Measurements from ENCODE around the gene SGO2.
"Not testable (repeated sequence)": the region's sequence is repeated elsewhere in the genome, so short reads cannot be mapped to it uniquely, and the experiment has no call there.

Gene SGO2

DNA sequence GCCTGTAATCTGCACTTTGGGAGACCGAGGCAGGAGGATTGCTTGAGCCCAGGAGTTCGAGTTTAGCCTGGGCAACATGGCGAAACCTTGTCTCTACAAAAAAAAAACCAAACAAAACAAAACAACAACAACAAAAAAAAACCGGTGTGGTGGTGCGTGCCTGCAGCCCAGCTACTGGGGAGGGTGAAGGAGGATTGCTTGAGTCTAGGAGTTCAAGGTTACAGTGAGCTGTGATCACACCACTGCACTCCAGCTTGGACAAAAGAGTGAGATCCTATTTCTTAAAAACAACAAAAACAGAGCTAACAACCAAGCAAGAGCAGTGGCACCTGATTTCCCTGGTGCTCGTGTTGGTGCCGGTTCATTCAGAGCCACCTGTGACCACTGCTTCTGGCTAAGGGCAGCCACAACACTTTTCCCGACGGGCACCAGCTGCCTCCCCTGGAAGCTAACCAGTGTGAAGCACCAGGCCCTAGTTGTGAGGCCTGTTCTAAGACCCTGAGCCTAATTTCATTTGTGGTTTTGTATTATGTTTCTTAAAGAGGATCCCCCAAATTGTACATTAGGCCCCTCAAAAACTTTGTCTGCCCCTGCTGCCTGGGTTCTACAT lies 61.1 kb downstream of the SGO2 start:
- intact Hi-C loops (cut with DNase I) = no loop called here

DNA sequence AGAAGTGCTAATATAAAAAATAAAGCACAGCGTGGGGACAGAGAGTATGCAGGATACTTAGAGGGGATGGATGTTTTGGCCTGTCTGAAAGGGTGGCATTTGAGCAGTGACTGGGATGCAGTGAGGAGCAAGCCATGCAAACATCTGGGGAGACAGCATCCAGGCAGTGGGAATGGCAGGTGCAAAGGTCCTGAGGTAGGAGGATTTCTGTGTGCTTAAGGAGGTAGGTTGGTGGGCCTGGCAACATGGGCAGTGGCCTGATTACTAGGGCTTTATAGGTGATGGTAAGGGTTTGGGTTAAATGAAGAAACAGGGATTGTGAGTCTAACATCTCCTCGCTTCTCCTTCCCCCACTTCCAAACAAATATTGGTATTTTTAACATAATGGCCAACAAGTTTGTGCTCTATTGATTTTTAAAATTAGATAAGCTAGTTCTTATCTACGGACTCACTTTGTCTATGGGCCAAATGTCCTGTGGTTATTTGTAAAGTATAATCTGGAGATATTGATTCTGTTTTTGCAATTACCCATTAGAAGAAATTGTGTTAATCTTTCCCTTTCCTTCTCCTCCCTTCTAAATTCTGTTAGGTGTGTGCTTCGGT lies 62.2 kb downstream of the SGO2 start:
- no peak for DNase-seq
- intact Hi-C loops (cut with DNase I) = no loop called here

More for the DNA sequence above, 61.1 kb downstream of the SGO2 start:
- DNase-seq = no peak

DNA sequence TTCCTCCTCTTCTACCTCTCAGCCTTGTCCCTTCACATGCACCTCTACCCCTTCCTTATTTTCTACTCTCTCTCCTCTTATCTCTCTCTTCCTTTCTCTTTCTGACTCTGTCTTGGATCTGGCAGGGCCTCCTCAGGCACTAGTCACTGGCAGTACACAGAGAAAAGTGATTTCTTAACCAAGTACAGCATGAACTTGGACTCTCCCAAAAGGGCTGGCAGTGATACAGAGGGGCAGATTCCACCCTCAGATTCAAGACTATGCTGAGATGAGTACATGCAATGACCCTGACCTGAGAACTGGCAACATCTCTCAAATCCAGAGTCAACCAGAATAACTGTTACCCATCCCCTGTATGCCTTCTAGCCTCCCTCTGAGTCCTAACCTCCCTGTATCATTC lies 64.1 kb downstream of the SGO2 start:
- DNase-seq = no peak

DNA sequence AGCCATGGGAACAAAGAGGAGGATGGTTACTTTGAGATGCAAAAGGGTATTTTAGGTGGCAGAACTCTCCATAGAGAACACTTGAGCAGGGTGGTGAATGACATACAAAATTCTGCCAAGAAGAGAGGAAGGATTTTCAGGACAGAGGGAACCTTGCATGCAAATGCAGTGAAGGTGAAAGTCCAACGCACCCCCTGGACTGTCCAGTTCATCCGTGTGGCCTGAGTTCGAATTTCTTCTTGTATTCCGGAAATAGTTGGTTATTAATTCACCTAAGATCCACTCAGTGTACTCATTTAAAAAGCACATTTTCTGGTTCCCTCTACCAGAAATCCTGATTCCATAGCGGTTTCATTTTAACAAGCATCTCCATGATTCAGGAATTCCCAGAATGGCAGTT lies 65.3 kb downstream of the SGO2 start:
- intact Hi-C loops (cut with DNase I) = no loop called here
- no peak for DNase-seq

More for the DNA sequence above, 64.1 kb downstream of the SGO2 start:
- intact Hi-C loops (cut with DNase I) = no loop called here

DNA sequence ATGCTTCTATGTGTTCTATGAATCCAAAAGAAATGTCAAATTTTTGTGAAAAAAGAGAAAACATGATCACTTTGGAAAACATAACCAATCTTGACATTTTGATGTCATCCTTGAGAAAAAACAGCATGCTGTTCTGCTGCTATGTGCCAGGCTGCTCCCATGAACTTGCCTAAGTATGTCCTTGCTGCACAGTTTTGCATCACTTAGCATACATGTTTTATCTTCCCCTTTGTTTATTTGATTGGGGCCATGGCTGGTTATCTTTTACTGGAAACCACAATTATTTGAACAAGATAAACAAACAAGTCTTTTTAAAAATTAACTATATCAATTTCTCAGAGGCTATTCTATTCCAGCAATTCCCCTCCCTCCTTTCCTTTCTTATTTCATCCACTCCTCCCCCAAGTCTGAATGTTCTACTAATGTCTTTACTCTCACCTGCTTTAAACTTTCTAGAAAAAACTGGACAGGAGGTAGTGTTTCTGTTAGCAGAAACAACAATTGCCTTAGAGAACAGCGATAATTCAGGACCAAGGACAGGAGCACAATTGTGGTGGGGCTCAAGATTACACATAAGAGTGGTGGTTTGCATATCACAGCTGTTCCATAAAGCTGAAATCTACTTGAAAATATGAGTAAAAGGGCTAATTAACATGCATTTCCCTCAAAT lies 66.5 kb downstream of the SGO2 start:
- intact Hi-C loops (cut with DNase I) = no loop called here
- no peak for DNase-seq

DNA sequence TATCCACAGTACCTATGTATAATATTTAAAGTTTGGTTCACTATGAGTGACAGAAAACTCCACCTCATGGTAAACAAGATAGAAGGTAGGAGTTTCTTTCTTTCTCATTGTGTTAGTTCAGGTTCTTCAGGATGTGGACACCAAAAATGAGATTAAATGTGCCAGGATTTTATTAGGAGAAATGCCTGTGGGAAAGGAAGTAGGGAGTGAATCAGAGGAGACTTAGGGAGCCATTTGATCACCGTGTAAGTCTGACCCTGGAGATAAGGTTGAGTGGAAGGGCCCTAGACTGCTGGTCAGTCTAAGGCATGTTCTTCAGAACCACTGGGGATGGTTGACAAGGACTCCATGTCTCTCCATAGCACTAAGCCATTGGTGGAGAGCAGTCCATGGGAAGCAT lies 67.9 kb downstream of the SGO2 start:
- no peak for DNase-seq
- intact Hi-C loops (cut with DNase I) = no loop called here

DNA sequence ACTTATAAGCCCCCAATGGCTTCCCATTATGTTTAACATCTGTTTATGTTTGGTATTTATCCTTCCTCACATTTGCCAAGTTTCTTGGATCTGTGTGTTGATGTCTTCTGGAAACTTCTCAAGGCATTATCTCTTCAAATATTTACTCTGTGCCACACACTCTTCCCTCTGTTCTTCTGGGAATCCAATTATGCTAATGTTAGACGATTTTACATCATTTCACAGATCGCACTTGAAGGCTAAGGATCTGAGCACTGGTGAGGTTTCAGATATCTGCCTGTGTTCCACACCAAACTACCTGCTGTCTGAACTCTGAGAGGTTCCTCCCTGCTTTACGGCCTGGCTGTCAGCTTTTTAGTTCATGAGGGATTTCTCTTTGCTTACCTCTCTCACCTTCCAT lies 69.9 kb downstream of the SGO2 start:
- intact Hi-C loops (cut with DNase I) = no loop called here
- no peak for DNase-seq

DNA sequence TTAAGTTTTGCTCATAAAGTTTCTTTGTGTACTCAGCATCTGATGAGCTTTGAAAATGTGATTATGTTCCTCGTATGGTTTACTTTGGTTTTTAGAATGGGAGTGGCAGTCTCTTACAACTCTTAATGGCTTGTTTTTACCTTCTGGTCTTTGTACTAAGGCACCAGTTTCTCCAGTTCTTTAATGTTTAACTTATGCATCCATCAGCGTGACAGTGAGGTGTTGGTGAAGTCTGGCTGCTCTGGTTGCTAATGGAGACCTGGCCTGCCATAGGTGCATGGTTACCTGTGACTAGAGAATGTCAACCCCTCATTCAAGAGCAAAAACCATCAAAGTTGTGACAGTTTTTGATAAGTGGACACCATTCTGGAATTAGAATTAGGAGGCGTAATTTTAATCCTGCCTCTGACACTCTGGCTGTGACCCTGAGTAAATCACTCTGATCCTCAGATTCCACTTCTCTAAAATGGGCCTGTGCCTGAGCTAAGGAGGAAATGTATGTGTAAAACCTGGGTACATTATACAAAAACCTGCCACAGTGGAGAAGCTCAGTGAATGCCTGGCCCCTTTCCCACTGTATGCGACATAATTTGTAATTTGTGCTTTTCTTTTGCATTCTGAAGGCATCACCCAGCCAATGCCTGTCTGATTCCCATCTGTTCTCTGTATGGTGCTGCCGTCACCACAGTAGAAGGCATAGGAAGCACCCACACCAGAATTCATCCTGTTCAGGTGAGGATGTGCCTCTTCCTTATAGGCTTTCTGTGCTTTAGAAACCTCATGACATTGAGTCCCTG lies 71.0 kb downstream of the SGO2 start:
- intact Hi-C loops (cut with DNase I) = no loop called here
- DNase-seq = no peak

DNA sequence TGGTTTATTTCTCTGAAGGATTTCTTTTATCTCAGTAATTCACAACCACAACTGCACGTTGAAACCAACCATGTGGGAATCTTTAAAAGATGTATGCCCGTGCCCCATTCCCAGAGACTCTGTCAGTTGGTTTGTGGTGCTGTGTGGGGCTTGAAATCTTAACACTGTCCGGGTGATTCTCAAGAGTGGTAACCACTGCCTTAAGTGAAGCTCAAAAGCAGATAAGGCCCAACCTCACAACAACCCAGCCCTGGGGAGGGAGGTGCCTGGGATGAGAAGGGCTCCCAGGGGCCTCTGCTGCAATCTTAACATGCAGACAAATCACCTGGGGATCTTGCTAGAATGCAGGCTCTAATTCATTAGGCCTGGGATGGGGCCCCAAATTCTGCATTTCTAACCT lies 73.2 kb downstream of the SGO2 start:
- no peak for DNase-seq
- intact Hi-C loops (cut with DNase I) = no loop called here

DNA sequence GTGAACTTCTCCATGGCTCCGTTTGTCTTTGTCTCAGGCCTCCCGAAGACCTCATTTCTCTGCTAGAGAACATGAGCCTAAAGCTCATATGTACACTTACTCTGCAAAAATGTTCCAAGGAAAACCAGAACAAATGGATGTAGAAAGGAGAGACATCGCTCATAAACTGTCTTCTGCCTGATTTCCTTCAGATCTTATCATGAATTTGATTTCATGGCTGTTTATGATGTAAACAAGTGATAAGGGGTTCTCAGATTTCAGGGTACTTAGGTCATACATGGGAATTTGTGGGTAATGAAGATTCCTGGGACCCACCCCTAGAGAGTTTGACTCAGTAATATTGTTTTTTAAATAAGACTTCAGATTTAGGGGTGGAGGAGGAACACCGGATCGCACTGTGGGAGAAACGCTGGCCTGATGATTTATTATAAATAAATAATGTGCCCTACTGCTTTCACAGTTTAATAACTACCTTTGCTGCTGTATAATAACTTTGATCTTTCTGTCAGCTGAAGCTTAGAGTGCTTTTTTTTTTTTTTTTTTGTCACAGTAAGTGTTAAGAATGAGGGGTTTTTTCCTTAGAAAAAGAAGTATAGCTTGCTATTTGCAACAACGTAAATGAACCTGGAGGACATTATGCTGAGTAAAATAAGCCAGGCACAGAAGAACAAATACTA lies 74.7 kb downstream of the SGO2 start:
- intact Hi-C loops (cut with DNase I) = no loop called here
- no peak for DNase-seq

DNA sequence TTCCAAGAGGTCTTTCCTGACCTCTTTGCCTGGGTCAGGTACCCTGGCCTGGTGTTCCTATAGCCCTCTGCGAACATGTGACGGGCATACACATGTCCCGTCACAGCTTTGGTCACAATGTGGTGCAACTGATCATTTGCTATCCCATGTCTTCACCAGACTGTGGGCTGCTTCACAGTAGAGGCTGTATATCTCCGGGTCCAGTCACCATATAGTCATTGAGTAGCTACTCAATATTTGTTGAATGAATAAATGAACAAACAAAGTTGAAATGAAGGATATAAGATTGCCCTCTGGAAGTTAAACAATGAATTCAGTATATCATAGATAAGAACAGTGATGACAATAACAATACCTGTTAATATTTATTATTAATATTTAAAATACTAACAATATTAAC lies 76.6 kb downstream of the SGO2 start:
- intact Hi-C loops (cut with DNase I) = no loop called here
- no peak for DNase-seq

DNA sequence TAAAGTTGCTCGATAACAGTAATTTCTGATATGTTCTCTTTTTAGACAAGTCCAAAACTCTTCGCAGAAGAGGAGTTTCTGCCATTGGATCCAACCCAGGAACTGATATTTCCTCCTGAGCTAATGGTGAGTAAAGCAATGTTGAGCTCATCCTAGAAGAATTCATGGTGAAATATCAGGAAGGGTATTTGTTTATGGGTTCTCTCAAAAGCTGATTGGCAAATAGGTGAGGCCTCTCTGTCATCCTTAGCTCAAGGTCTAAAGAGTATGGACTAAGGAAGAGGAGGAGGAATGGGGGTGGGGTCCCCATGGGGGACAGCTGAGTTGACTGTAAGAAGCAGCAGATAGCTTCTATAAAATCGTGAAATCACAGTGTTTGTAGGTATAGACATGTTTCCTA lies 78.0 kb downstream of the SGO2 start:
- intact Hi-C loops (cut with DNase I) = no loop called here
- DNase-seq = no peak

DNA sequence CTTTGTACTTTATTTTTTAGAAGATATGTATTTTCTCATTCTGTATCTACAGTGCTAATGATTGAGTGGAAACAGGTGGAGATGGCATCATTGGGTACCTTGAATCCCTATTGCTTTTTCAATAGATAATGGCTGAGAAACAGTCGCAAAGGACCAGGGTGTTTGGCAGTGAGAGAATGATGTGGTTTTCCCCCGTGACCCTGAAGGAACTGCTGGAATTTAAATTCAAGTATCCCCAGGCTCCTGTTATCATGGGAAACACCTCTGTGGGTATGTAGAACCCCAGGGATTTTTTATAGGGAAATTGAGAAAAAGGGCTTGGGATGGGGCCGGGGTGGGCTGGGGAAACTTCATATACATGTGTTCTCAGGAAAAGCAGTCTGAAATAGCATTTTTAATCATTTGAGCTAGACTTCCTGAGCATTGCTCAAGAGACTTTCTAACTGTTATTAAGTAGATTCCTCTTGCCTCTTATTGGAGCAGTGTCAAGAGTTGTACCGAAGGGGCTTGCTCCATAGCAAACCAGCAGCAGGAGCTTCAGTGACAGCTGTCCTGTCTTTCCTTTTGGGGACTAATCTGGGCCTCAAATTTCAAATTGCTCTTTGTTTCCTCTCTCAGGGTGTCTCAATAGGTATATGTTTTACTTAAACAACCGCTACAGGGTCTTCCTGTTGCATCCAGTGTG lies 78.7 kb downstream of the SGO2 start:
- intact Hi-C loops (cut with DNase I) = no loop called here
- DNase-seq = no peak

DNA sequence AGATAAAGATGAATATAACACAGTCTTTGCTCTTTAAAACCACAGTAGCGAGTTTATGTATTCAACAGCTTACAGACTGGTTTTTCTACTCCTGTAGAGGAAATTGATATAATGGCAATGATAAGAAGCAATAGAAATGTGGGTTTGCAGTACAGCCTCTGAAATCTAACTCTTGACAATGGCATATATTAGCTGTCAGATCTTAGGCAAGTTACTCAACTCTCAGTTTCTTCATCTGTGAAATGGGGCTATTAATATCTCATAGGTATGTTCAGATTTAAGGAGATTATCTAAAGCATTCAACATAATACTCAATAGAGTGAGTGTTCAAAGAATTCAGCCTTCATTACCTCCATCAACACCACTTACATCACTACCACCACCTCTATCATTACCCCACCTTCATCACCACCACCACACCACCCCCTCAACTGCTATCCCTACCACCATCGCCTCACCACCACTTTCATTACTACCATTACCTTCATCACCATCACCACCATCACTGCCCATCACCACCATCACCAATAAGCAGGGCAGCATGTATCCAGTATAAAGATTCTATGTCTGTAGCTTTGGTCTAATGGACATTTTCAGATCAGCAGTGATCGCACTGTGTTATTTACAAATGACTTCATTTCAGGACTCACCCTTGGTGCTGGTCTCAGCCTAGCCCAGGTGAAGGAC lies 82.5 kb downstream of the SGO2 start:
- intact Hi-C loops (cut with DNase I) = no loop called here
- DNase-seq = no peak

DNA sequence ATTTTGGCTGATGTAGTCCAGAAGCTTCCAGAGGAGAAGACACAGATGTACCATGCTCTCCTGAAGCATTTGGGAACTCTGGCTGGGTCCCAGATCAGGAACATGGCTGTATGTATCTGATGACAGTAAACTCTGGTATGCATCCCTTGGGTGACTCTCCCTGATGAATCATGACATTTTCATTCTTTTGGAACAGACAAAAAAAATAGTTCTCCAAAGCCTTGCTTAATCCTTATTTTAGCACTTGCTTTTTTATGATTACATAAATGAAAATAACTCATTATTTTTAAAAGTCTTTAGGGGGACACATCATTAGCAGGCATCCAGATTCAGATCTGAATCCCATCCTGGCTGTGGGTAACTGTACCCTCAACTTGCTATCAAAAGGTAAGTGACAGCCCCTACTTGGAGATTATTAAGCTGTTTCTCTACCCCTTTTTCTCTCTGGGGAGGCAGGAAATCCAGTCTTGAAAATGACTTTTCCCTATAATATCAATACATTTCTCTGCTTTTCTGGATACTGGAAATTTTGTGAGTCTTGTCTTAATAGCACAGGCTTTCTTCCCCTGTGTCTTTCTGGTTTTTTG lies 83.1 kb downstream of the SGO2 start:
- no peak for DNase-seq
- intact Hi-C loops (cut with DNase I) = no loop called here

DNA sequence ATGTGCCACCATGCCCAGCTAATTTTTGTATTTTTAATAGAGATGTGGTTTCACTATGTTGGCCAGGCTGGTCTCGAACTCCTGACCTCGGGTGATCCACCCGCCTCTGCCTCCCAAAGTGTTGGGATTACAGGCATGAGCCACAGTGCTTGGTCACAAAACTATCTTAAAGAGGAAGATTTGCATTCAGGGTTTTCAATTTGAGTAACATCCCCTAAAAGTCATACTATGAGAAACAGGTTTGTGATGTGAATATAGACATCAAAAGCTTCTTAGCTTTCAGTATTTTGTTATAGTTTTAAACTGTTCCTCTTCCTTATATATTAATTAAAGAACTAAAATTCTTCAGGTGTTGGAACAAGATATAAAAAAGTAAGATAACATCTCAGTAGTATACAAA lies 84.2 kb downstream of the SGO2 start:
- DNase-seq = not testable (repeated sequence)
- intact Hi-C loops (cut with DNase I) = loop anchor here (10.0 kb wide), 1 partner anchor 95 kb away; no protein-coding TSS in a partner anchor

DNA sequence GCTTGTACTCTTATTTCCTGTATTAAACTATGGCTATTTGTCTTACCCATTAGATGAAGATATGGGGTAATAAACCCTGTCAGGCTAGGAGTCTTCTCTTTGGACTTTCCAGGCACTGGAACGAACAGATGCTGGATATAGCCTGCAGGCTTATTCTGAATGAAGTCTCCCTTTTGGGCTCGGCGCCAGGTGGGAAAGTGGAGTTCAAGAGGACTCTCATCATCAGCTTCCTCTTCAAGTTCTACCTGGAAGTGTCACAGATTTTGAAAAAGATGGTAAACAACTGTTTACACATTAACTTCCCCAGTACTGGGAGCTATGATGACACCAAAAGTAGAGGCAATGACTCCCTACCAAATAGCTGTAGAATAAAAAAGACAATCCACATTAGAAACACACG lies 87.7 kb downstream of the SGO2 start:
- intact Hi-C loops (cut with DNase I) = loop anchor here (10.0 kb wide), 1 partner anchor 91 kb away; no protein-coding TSS in a partner anchor

DNA sequence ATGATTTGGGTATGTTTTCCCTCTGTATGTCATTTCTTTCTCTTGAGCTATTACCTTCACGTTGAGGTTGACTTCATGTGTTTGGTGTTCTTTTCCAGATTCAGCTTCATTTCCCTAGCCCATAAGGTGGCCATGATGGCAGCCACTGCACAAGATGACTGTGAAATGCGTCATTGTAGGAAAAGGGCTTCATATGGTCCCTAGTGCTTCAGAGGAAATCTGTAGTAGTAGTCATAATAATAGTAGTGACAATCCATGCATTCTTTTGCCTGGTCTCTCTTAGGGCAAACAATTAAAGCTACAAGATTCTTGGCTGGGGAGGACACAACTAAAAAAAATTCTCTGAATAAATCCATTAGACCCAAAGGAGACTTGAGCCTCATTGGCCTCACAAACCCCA lies 88.2 kb downstream of the SGO2 start:
- DNase-seq = no peak
- intact Hi-C loops (cut with DNase I) = loop anchor here (10.0 kb wide), 1 partner anchor 91 kb away; no protein-coding TSS in a partner anchor

More for the DNA sequence above, 87.7 kb downstream of the SGO2 start:
- DNase-seq = no peak

Measured in head of caudate nucleus (tissue), 42 donors.